ENCODE data around the gene OPTC. TPM values are rescaled to one million over a fixed set of nuclear protein-coding genes. Genes with fewer than 3 reads are reported as not detected.
"Not testable (repeated sequence)": the region's sequence is repeated elsewhere in the genome, so short reads cannot be mapped to it uniquely, and the experiment has no call there.

Gene OPTC, protein sequence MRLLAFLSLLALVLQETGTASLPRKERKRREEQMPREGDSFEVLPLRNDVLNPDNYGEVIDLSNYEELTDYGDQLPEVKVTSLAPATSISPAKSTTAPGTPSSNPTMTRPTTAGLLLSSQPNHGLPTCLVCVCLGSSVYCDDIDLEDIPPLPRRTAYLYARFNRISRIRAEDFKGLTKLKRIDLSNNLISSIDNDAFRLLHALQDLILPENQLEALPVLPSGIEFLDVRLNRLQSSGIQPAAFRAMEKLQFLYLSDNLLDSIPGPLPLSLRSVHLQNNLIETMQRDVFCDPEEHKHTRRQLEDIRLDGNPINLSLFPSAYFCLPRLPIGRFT
- not detected in 2 replicates for total RNA-seq (ENCODE audit: low replicate concordance)

- H3K4me3 ChIP-seq (ENCODE audit: low read depth, low read length): no peak within 1 kb of the TSS
- DNase-seq (ENCODE audit: low read depth): no peak
- no peak for TF ChIP-seq CTCF (IDR thresholded peaks at IDR 0.05; ENCODE audit: insufficient read depth, low read length)
Observed at GRCh38 chr1:203493901-203494300, at the start of gene OPTC. TSS of gene OPTC (plus strand) at chr1:203494153. CDS start at chr1:203496006, 1,853 bp downstream.

DNA sequence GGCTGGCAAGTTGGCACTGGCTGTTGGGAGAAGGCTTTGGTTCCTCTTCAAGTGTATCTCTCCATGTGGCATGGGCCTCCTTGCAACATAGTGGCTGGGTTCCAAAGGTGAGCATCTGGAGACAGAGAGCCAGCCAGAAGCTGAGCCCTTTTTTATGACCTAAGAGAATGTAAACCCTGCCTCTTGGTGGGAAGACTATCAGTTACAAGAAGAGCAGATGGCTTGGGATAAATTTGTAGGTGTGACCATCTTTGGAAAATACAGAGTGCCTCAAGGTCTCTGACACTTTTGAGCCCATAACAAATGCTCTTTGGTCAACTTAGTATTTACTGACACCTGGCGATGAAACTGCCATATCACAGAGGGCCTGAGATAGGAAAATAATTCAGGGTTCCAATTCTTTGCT is 49.8 kb upstream of the OPTC start:
- TF ChIP-seq CTCF (IDR thresholded peaks at IDR 0.05; ENCODE audit: insufficient read depth, low read length): no peak
- H3K4me3 ChIP-seq (ENCODE audit: low read depth, low read length): no peak overlapping the region
- DNase-seq (ENCODE audit: low read depth): no peak

DNA sequence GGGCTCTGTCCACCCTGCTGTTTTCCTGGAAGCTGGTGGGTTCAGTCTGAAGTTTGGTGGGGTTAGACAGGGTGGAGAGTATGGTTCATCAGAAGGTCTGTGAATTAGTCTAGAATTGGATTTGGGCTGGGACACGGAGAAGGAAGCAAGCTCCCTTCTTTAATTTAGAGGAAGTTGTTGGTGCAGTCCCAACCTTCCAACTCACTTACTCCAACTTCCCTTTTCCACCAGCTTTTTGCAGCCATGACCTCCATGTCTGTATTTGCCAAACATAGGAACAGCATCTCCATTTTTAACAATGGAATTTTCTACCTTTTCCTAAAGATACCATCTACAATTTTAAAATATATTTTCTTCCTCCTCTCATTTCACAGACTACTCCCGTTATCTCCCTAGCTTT is 46.8 kb upstream of the OPTC start:
- TF ChIP-seq CTCF (IDR thresholded peaks at IDR 0.05; ENCODE audit: insufficient read depth, low read length): no peak
- no peak overlapping the region for H3K4me3 ChIP-seq (ENCODE audit: low read depth, low read length)
- no peak for DNase-seq (ENCODE audit: low read depth)

GRCh38 chr1:203447598-203447997 is 46.4 kb upstream of the OPTC start:
- DNase-seq (ENCODE audit: low read depth); H3K4me3 ChIP-seq (ENCODE audit: low read depth, low read length): not testable (repeated sequence)

DNA sequence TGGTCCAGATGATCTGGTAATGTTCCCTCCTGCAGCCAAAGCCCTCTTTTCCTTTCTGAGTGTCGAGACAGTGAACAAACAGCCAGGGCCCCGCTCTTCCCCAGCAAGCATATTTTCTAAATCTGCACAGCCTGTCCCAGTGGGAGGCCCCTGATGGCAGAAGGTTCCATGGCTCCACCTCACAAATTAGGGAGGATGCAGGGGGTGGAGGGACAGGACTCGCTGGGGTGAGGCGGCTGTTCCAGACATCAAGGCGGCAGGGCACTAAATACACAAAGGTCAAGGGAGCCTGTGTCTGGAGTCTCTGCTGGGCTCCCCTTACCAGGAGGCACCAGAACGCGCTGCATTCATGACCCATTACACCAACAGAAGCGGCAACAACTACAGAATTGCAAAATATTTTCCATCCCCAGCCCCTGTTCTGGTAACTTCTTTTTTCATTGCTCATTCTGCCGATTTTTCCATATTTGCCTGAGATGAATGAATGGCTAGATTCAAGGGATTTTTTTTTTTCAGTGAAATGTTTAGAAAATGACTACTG is 45.4 kb upstream of the OPTC start:
- DNase-seq (ENCODE audit: low read depth): no peak
- no peak for TF ChIP-seq CTCF (IDR thresholded peaks at IDR 0.05; ENCODE audit: insufficient read depth, low read length)
- H3K4me3 ChIP-seq (ENCODE audit: low read depth, low read length): no peak overlapping the region

GRCh38 chr1:203450001-203450400 is 44.0 kb upstream of the OPTC start:
- no peak overlapping the region for H3K4me3 ChIP-seq (ENCODE audit: low read depth, low read length)

More at GRCh38 chr1:203450001-203450400, 44.0 kb upstream of the OPTC start:
- no peak for TF ChIP-seq CTCF (IDR thresholded peaks at IDR 0.05; ENCODE audit: insufficient read depth, low read length)
- DNase-seq (ENCODE audit: low read depth): no peak
